GM12865 (cell line): ENCODE measurements around the gene KDM8.
A peak's percentile ranks its signal among the peaks of the same experiment; 100 is the strongest.

Source experiments
- DNase-seq: peaks from one replicate; pipeline ENCODE4 v3.0.0; 2010; ENCODE audit warnings: low read depth
- H3K4me3 ChIP-seq: 2 replicates; pipeline ENCODE4 v1.5.1; 2011; ENCODE audit warnings: mild to moderate bottlenecking, low read depth, low read length, control low read depth
- TF ChIP-seq, protein P1 (sequence below): IDR thresholded peaks from 2 replicates; pipeline ENCODE4 v1.5.1; 2011; ENCODE audit warnings: low read length, control low read depth, low read depth, inconsistent platforms; ENCODE audit not compliant: insufficient read depth; ENCODE audit errors: missing control alignments

Gene KDM8

DNA sequence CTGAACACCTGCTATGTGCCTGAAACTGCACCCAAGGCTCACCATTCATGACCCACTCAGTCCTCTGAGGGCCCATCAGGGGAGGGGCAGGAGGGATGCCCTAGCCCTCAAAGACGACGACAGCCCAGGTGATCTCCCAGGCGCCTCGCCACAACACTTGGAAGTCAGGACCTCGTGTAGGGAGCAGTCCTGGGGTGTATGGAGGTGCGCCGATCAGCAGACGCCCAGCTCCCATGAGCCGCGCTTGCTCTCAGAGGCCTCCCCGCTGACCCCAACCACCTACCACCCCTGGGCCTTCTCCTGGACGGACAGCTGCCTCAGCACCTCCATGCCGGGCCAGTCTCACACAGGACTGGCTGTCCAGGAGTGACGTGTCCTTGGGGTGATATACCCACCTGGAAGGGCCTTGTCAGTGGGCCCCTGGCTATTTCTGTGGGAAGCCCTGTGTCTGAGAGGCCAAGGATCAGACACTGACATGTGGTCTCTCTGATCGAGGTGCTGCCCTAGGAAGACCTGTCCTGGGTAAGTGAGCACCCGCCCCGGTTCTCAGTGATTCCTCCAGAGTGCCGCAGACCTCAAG lies 26.7 kb downstream of the KDM8 start:
- no peak overlapping the region for H3K4me3 ChIP-seq
- TF ChIP-seq, protein P1, sequence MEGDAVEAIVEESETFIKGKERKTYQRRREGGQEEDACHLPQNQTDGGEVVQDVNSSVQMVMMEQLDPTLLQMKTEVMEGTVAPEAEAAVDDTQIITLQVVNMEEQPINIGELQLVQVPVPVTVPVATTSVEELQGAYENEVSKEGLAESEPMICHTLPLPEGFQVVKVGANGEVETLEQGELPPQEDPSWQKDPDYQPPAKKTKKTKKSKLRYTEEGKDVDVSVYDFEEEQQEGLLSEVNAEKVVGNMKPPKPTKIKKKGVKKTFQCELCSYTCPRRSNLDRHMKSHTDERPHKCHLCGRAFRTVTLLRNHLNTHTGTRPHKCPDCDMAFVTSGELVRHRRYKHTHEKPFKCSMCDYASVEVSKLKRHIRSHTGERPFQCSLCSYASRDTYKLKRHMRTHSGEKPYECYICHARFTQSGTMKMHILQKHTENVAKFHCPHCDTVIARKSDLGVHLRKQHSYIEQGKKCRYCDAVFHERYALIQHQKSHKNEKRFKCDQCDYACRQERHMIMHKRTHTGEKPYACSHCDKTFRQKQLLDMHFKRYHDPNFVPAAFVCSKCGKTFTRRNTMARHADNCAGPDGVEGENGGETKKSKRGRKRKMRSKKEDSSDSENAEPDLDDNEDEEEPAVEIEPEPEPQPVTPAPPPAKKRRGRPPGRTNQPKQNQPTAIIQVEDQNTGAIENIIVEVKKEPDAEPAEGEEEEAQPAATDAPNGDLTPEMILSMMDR: no peak
- DNase-seq: no peak

DNA sequence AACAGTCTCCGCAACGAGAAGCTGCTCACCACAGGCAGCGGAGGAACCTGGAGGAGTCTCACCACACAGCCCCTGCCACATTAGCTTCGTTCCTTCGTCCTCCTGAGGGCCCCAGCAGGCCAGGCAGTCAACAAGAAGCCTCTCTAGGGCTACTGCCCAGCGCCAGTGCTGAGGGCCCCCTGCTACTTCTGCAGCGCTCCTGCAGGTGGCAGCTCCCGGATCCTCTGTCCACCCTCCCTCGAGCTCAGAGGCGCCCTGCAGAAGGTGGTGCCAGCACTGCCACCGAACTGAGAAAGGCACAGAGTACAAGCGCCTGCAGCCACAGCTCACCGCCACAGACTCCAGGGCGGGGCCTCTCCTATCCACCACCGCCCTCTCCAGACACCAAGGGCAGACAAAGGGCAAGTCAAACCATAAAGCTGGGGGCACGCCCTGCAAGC lies 27.3 kb downstream of the KDM8 start:
- H3K4me3 ChIP-seq: no peak overlapping the region
- no peak for DNase-seq
- TF ChIP-seq, protein P1: no peak

DNA sequence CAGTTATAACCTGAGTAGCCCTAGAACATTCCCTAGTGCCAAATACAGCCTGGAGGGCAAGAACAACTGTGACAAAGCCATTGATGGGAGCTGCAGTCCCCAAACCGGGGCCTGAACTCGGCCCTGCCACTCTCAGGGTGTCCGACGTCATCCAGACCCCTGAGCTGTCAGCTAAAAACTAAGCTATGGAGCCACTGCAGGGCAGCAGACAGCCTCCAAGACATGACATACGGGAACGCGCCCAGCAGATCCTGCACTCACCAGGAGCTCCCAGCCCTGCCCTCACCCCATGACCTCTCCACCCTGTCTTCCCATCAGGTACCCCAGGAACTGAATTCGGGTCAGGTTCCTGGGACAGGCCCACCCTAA lies 28.4 kb downstream of the KDM8 start:
- TF ChIP-seq, protein P1: no peak
- DNase-seq: no peak
- H3K4me3 ChIP-seq: no peak overlapping the region

DNA sequence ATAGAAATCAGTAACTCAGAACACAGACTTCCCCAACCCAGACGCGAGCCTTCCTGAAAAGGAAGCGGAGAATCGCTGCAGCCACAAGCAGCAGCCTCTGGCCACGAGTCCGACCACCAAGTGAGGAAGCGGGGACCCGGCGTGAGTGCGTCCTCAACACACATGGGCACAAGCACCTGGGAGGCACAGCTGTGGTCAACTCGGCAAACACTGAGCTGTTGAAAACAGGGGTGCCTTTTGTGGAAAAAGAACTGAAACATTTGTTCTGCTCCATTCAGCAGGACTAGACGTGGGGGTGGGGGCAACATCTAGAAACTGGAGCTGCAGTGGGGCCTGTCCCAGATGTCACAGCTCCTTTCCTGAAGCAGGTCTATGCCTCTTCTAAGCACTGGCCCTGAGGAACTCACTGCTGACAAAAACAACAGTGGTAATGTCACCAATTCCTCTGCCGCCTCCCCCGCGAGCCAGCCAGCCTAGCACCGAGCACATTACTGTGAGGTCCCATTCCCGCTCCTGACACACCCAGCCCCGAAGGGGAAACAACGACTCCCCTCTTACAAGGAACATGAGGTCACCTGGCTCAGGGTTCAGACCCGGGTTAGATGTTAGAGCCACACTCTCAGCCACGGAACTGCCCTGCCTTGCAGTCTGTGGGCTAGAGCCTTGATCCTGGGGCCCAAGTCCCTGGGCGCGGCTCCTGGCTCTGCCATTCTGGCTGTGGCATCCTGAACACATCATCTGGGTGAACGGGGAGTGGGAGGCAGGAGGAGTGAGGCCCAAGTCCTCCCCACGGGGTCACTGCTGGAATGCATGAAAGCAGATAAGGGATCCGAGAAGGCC lies 29.0 kb downstream of the KDM8 start:
- H3K4me3 ChIP-seq: no peak overlapping the region
- TF ChIP-seq, protein P1: no peak
- peak; percentile 79 for DNase-seq

DNA sequence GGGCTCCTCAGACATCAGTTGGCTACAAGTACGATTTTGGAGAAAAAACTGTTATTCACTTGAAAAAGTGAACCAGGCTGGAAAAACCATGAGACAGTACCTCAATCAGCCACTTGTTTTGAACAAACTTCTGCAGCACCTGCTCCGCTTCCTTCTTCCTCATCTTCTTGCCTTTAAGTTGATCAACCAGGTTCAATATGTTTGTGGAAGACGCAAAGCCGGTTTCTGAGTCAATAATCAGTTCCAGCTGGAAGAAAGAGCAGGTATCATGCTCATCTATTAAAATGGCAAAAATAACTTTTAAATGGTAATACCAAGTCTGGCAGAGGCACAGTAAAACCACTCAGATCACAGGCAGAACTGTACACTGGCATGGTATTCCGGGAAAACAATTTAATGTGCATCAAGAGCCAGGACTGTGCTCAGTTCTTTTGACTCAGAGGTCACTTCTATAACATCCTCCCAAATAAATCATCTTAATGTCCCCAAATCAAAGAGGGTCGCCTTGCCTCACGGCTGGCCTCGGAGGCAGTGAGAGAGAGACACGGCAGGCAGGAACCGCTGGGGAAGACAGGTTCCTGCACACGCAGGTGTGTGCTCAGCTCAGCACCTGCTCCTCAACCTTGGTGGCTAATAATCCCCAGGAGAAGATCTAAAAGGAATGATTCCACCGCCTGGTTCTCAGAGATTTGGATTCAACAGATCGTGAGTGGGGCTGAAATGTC lies 29.7 kb downstream of the KDM8 start:
- TF ChIP-seq, protein P1: no peak
- H3K4me3 ChIP-seq: no peak overlapping the region
- DNase-seq: no peak

DNA sequence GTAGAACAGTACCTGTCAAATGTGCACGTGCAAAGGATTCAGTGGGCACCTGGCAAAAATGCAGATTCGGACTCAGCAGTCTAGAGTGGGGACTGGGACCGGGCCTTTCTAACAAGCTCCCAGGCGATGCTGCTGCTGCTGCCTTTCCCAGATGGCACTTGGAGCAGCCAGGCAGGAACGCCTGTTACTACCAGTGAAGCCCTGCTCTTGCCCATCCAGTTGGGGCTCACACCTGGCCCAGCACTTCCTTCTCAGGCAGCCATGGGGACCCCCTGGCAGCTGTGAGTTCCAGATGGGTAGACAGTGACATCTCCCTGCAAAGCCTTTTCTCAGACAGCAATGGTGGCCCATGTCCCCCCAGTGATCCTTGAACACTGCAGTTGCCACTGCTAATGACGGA lies 30.4 kb downstream of the KDM8 start:
- no peak overlapping the region for H3K4me3 ChIP-seq
- TF ChIP-seq, protein P1: no peak
- no peak for DNase-seq
